ENCODE data around the gene PTBP2. TPM values are rescaled to one million over a fixed set of nuclear protein-coding genes. Genes with fewer than 3 reads are reported as not detected.

The PTBP2 gene
- total RNA-seq, 1 experiment from 2014 or later = 13.2 TPM

DNA sequence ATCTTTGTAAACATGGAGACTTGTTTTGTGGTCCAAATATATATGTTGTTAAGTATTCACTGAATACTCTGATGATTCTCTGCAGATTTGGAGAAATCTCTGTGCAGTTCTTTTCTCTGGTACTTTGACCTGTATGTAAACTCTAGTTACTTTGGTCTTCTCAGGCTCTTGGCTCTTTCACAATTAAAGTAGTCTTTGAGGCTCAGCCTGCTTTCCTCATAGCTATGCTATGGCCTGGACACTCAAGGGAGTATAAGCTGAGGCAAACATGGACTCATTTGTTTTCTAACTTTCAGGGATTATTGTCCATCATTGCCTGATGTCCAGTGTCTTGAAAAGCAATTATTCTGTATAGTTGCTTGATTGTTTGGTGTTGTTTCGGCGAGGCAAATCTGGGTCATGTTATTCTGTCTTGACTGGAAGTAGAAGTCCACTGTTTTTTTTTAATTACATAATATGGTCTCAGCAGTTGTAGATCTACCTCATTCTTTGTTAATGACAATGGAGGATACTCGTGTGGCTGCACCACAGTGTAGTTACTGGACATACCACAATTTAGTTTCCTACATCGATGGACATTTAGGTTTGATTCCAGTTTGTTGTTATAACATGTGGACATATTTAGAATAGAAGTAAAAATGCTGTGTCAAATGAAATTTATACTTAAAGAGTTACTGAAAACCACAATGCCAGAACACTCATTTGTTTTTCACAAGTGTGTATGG lies 9.2 kb downstream of the PTBP2 start:
- Histone ChIP-seq H3K36me3 (ENCODE audit: control insufficient read depth in 1 of 2, insufficient read depth in 2 of 2, low read length in 2 of 2) (peaks cover 0 to 9% of the 10 kb centered on the region in 2 experiments; a peak in 2 of 4 replicates), H3K9me3 (ENCODE audit: control insufficient read depth in 1 of 2, insufficient read depth in 1 of 2, low read depth in 1 of 2, low read length in 2 of 2) (no peaks in the 10 kb centered on the region), H2AFZ (ENCODE audit: low read depth, low read length, poor library complexity, severe bottlenecking) (no peak overlapping the region), H3K79me2 (ENCODE audit: insufficient read depth, low read length) (peaks cover 100% of the 10 kb centered on the region), H3K4me3 (replicated peaks in 1 of 2; ENCODE audit: low read depth in 1 of 2, low read length in 2 of 2) (no peak overlapping the region), H3K9me2 (ENCODE audit: insufficient read depth) (no peaks in the 10 kb centered on the region), H3K4me2 (ENCODE audit: low read length) (no peak overlapping the region), H3K4me1 (ENCODE audit: control insufficient read depth in 1 of 2, insufficient read depth in 2 of 2, low read length in 2 of 2) (no peaks in the 10 kb centered on the region), H4K20me1 (ENCODE audit: insufficient read depth) (peaks cover 22% of the 10 kb centered on the region; the same call in 1 of the 2 replicates), H3K9ac (ENCODE audit: low read length) (no peak overlapping the region), H3K27me3 (ENCODE audit: insufficient read depth, low read length) (no peaks in the 10 kb centered on the region), H3K27ac (ENCODE audit: low read depth, low read length) (no peak overlapping the region)
- intact Hi-C loops (cut with micrococcal nuclease) = no loop called here
- no peak for TF ChIP-seq SIN3A (IDR thresholded peaks at IDR 0.05; ENCODE audit: low read depth)
- RAD21 ChIA-PET (ENCODE audit: low non-redundant PET in 1 of 2, low total read pairs in 2 of 2, uncharacterized antibody in 2 of 2, unreplicated experiment in 2 of 2) = no interaction called here
- no TSS peak for BruUV-seq (replicated peaks)
- POLR2A ChIA-PET = no interaction called here
- DNase-seq (ENCODE audit: low read depth, low spot score) = no peak
- no peak for ATAC-seq
- CTCF ChIA-PET = no interaction called here

DNA sequence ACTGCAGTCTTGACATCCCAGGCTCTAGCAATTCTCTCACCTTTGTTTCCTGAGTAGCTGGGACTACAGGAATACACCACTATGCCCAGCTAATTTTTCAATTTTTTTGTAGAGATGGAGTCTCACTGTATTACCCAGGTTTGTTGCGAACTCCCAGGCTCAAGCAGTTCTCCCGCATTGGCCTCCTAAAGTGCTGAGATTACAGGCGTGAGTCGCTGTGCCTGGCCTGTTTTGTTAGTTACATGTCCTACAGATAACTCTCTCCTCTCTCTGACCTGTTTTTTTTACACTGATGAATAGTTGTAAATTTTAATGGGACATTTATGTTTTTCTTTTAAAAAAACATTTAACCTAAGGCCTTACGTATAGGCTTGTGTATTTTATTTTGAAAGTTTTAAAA lies 19.8 kb downstream of the PTBP2 start:
- no TSS peak for BruUV-seq (replicated peaks)
- H3K79me2 ChIP-seq (ENCODE audit: insufficient read depth, low read length) = peaks cover 100% of the 10 kb centered on the region
- POLR2A ChIA-PET = no interaction called here

More for the DNA sequence above, 19.8 kb downstream of the PTBP2 start:
- no peak overlapping the region for H3K9ac ChIP-seq (ENCODE audit: low read length)
- TF ChIP-seq, protein P1, sequence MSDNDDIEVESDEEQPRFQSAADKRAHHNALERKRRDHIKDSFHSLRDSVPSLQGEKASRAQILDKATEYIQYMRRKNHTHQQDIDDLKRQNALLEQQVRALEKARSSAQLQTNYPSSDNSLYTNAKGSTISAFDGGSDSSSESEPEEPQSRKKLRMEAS (IDR thresholded peaks at IDR 0.05) = no peak
- TF ChIP-seq REST (IDR thresholded peaks at IDR 0.05; ENCODE audit: low read depth) = no peak
- no peak for TF ChIP-seq CTCF (IDR thresholded peaks at IDR 0.05 in 2 of 3, conservative IDR thresholded peaks at IDR 0.05 in 1 of 3; ENCODE audit: borderline replicate concordance in 1 of 3, insufficient read depth in 1 of 3, low read depth in 2 of 3, low read length in 2 of 3)
- no peaks in the 10 kb centered on the region for H3K27me3 ChIP-seq (ENCODE audit: insufficient read depth, low read length)
- no peak overlapping the region for H2AFZ ChIP-seq (ENCODE audit: low read depth, low read length, poor library complexity, severe bottlenecking)
- H3K9me3 ChIP-seq (ENCODE audit: control insufficient read depth in 1 of 2, insufficient read depth in 1 of 2, low read depth in 1 of 2, low read length in 2 of 2) = no peaks in the 10 kb centered on the region
- peaks cover 28% of the 10 kb centered on the region; the same call in 1 of the 2 replicates for H4K20me1 ChIP-seq (ENCODE audit: insufficient read depth)
- RAD21 ChIA-PET (ENCODE audit: low non-redundant PET in 1 of 2, low total read pairs in 2 of 2, uncharacterized antibody in 2 of 2, unreplicated experiment in 2 of 2) = no interaction called here
- ATAC-seq = no peak
- peaks cover 0 to 3% of the 10 kb centered on the region in 2 experiments; a peak in 1 of 4 replicates for H3K36me3 ChIP-seq (ENCODE audit: control insufficient read depth in 1 of 2, insufficient read depth in 2 of 2, low read length in 2 of 2)
- no peak overlapping the region for H3K27ac ChIP-seq (ENCODE audit: low read depth, low read length)
- no peaks in the 10 kb centered on the region for H3K4me1 ChIP-seq (ENCODE audit: control insufficient read depth in 1 of 2, insufficient read depth in 2 of 2, low read length in 2 of 2)
- CTCF ChIA-PET = no interaction called here
- intact Hi-C loops (cut with micrococcal nuclease) = no loop called here
- H3K9me2 ChIP-seq (ENCODE audit: insufficient read depth) = no peaks in the 10 kb centered on the region
- no peak overlapping the region for H3K4me3 ChIP-seq (replicated peaks in 1 of 2; ENCODE audit: low read depth in 1 of 2, low read length in 2 of 2)
- H3K4me2 ChIP-seq (ENCODE audit: low read length) = no peak overlapping the region
- DNase-seq (ENCODE audit: low read depth, low spot score) = no peak

Measured in HCT116 (cell line).